ENCODE data around the gene JARID2. TPM values are rescaled to one million over a fixed set of nuclear protein-coding genes. Genes with fewer than 3 reads are reported as not detected.

The JARID2 gene
- total RNA-seq, 3 donors from 2014 or later = 10.5 to 13.9 (median 11.5) TPM

DNA sequence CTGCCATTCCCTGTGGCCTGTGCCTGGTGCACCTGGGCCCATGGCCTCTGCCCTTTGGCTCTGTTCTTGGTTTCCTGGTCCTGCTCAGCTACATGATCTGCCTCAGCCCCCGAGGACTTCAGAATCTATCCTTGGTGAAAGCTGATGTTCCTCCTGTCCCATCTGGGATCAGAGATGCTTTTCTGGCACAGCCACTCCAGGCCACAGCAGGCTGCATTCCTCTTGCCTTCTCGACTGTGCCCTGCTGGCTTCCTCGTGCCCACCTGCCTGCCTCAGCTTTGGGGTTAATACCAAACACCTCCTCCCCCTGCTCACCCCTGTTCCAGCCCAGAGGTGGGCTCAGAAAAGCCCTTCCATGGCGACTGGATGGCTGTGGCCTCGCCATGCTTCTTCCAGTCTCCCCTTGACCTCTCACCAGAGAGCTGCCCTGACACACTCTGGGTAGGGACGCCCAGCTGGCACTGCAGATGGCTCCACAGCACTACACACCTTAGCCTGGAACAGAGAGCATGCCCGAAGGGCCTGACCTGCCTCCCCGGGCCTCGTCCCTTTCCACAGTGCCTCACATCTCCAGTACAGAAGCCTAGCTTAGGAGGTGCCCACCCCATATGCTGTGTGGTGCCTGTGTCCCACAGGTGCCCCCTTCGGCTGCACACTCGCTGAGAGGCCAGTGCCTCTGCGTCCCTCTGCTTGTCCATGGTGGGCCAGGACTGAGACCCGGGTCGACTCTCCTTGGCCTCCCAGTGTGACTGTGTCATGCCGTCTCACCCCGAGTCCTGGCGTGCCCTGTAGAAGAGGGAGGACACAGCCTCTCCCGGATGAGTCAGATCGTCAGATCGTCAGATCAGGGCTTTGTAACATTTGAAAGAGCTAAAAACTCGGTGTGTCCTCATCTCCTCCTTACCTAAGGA lies 268.2 kb downstream of the JARID2 start:
- Histone ChIP-seq H3K27ac (no peak overlapping the region), H3K36me3 (peaks cover 8% of the 10 kb centered on the region), H3K4me1 (peaks cover 0 to 7% of the 10 kb centered on the region in 2 donors), H3K4me3 (no peak overlapping the region), H3K9me3 (no peaks in the 10 kb centered on the region), H3K27me3 (no peaks in the 10 kb centered on the region)
- no peak for DNase-seq (ENCODE audit: low spot score in 2 of 2)
- intact Hi-C loops (cut with DNase I; ENCODE audit: low total_unique reads) = no loop called here
- TF ChIP-seq POLR2A (IDR thresholded peaks at IDR 0.05) = no peak
- TF ChIP-seq, protein P1, sequence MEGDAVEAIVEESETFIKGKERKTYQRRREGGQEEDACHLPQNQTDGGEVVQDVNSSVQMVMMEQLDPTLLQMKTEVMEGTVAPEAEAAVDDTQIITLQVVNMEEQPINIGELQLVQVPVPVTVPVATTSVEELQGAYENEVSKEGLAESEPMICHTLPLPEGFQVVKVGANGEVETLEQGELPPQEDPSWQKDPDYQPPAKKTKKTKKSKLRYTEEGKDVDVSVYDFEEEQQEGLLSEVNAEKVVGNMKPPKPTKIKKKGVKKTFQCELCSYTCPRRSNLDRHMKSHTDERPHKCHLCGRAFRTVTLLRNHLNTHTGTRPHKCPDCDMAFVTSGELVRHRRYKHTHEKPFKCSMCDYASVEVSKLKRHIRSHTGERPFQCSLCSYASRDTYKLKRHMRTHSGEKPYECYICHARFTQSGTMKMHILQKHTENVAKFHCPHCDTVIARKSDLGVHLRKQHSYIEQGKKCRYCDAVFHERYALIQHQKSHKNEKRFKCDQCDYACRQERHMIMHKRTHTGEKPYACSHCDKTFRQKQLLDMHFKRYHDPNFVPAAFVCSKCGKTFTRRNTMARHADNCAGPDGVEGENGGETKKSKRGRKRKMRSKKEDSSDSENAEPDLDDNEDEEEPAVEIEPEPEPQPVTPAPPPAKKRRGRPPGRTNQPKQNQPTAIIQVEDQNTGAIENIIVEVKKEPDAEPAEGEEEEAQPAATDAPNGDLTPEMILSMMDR (IDR thresholded peaks at IDR 0.05) = no peak
- no peak for TF ChIP-seq POLR2AphosphoS5 (IDR thresholded peaks at IDR 0.05)

DNA sequence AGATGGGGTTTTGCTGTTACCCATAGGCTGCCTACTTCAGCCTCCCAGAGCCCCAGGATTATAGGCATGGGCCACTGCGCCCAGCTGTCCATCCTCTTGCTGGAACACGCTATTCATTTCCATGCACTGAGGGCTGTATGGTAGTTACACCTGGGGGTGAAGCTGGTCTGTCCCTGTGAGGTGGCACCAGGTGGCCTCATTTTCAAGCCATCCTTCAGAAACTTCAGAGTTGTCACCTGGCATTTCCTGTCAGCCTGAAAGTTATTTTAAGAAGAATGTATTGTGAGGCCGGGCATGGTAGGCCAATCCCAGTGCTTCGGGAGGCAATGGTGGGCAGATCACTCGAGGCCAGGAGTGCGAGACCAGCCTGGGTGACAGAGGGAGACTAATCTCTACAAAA lies 269.4 kb downstream of the JARID2 start:
- TF ChIP-seq POLR2A (IDR thresholded peaks at IDR 0.05) (no peak), POLR2AphosphoS5 (IDR thresholded peaks at IDR 0.05) (no peak)
- TF ChIP-seq, protein P1 (IDR thresholded peaks at IDR 0.05) = no peak
- no peak overlapping the region for H3K4me3 ChIP-seq
- H3K27ac ChIP-seq = no peak overlapping the region
- H3K4me1 ChIP-seq = peaks cover 0 to 6% of the 10 kb centered on the region in 2 donors
- H3K9me3 ChIP-seq = no peaks in the 10 kb centered on the region
- no peak for DNase-seq (ENCODE audit: low spot score in 2 of 2)
- intact Hi-C loops (cut with DNase I; ENCODE audit: low total_unique reads) = no loop called here
- H3K36me3 ChIP-seq = peaks cover 8% of the 10 kb centered on the region
- H3K27me3 ChIP-seq = no peaks in the 10 kb centered on the region

DNA sequence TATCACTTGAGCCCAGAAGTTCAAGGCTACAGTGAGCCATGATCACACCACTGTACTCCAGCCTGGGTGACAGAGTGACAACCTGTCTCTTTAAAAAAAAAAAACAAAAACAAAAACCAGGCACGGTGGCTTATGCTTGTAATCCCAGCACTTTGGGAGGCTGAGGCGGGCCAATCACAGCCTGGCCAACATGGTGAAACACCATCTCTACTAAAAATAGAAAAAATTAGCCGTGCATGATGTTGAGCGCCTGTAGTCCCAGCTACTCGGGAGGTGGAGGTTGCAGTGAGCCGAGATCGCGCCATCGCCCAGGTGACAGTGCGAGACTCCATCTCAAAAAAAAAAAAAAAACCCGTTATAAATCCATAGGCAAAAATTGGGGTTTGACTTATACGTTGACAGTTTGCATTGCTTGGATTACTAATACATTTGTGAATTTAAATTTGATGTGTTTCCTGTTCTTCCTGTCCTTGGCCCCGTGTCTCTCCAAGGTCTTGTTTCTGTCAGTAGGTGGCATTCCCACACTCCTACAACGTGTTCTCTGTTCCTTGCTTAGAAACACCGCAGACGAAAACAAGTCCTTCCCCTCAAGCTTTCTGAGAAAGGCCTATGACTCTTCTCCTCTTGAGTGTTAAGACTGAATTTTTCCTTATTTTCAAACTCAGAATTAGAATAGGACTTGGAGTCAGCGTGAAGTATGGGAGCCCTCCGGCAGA lies 269.9 kb downstream of the JARID2 start:
- TF ChIP-seq, protein P1 (IDR thresholded peaks at IDR 0.05) = no peak
- TF ChIP-seq POLR2A (IDR thresholded peaks at IDR 0.05) (no peak), POLR2AphosphoS5 (IDR thresholded peaks at IDR 0.05) (no peak)
- DNase-seq (ENCODE audit: low spot score in 2 of 2) = no peak
- intact Hi-C loops (cut with DNase I; ENCODE audit: low total_unique reads) = no loop called here
- no peak overlapping the region for H3K27ac ChIP-seq
- peaks cover 8% of the 10 kb centered on the region for H3K36me3 ChIP-seq
- H3K4me3 ChIP-seq = no peak overlapping the region
- no peaks in the 10 kb centered on the region for H3K9me3 ChIP-seq
- no peaks in the 10 kb centered on the region for H3K4me1 ChIP-seq
- H3K27me3 ChIP-seq = no peaks in the 10 kb centered on the region

DNA sequence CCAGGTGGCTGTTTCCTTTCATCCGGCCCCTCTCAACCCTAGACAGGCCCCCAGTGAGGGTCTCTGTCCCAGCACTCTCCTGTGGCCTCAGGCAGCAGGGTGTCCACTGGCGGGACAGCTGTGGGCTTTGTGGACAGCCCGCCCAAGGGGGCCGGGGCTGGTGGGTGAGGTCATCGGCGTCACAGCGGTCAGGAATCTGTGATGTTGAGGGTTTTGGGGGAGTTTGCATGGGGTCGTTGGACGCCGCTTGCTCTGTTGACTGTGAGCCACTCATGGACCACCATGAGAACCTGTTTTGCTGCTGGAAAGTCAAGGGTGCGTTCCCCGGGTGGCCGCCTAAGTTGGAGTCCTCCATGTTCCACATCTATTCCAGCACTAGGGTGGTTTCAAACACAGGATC lies 270.5 kb downstream of the JARID2 start:
- Histone ChIP-seq H3K36me3 (peaks cover 8% of the 10 kb centered on the region), H3K4me3 (no peak overlapping the region), H3K27ac (no peak overlapping the region), H3K4me1 (no peaks in the 10 kb centered on the region), H3K27me3 (no peaks in the 10 kb centered on the region), H3K9me3 (no peaks in the 10 kb centered on the region)
- intact Hi-C loops (cut with DNase I; ENCODE audit: low total_unique reads) = no loop called here
- DNase-seq (ENCODE audit: low spot score in 2 of 2) = no peak
- TF ChIP-seq POLR2AphosphoS5 (IDR thresholded peaks at IDR 0.05) (no peak), POLR2A (IDR thresholded peaks at IDR 0.05) (no peak)
- TF ChIP-seq, protein P1 (IDR thresholded peaks at IDR 0.05) = no peak

Data from breast epithelium (tissue), 4 donors.